ENCODE results near the gene TANGO2. TPM values are rescaled to one million over a fixed set of nuclear protein-coding genes. Genes with fewer than 3 reads are reported as not detected.

TANGO2 gene
- total and polyA plus RNA-seq, 9 of the 15 experiments (the other 6 are each of a cell fraction or from before 2014, with no cell fraction given), result 15.5 to 94.9 (median 70.1) TPM

DNA sequence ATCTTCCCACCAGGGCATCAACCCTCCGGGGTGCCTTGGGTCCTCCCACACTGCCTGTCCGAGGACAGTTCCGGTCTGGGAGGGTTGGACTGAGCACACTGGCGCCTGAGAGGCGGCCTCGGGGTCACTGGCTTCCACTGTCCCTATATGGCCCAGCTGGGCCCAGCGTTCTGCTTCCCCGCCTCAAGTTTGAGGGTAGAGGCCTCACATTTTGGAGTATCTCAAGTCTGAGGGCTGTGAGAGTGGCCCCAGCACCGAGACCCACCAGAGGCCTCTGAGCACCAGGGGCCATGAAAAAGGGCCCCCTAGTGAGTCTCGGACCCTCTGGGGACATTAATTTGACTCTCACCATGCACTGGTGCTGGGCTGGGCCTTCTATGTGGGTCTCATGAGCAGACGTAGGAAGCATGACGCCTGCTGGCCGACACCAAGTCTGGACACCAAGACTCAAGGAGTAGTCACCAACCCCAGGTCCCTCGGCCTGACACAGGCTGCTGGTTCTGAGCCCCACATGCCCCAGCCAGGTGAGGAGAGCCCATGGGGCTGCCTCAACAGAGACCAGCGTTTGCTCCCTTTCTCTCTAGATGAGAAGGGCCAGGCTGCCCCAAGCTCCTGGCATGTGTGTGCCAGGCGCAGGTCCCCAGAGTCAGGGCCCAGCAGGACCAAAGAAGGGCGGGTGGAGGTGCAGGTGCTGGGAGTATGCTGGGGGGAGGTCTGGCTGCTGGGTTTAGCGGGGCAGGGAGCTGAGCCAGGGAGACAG, 31.8 kb upstream of the TANGO2 start (continued):
- TF ChIP-seq C11orf30 (IDR thresholded peaks at IDR 0.05; ENCODE audit: low read depth), result no peak
- TF ChIP-seq TEAD1 (CRISPR knock-in tag; IDR thresholded peaks at IDR 0.05), result 0 out of 4 replicates have a peak, but pooled peaks of 1 of the 2 experiments have one; percentile 21
- TF ChIP-seq CHD2 (IDR thresholded peaks at IDR 0.05; ENCODE audit: low read depth, low read length), result 0 out of 2 replicates have a peak, but pooled peaks have one; percentile 12
- TF ChIP-seq RCOR1 (IDR thresholded peaks at IDR 0.05; ENCODE audit: borderline replicate concordance in 1 of 2, low read depth in 2 of 2, low read length in 2 of 2), result peak in 1 of 2 experiments; percentile 79; a peak in 1 of 4 replicates

GRCh38 chr22:19989725-19990067, 31.2 kb upstream of the TANGO2 start:
- Histone ChIP-seq H3K4me2 (ENCODE audit: insufficient read depth, low read length) (no peak overlapping the region), H3K4me3 (no peak overlapping the region), H3K36me3 (ENCODE audit: control insufficient read depth, insufficient read depth, low read length) (no peaks in the 10 kb centered on the region), H4K20me1 (replicated peaks; ENCODE audit: control insufficient read depth, insufficient read depth, low read length) (peaks cover 68% of the 10 kb centered on the region), H3K9me1 (ENCODE audit: control insufficient read depth, insufficient read depth, low read length) (peaks cover 20% of the 10 kb centered on the region), H3K27me3 (ENCODE audit: control insufficient read depth in 2 of 2, insufficient read depth in 2 of 2, low read length in 2 of 2) (no peaks in the 10 kb centered on the region), H3K79me2 (ENCODE audit: control insufficient read depth, insufficient read depth, low read length) (no peaks in the 10 kb centered on the region), H2AFZ (ENCODE audit: low read depth, low read length) (no peak overlapping the region), H3K27ac (ENCODE audit: extremely low read depth, low read depth, low read length) (peak overlapping the region; percentile 58; the same call in 1 of the 3 replicates), H3K9me3 (replicated peaks; ENCODE audit: control insufficient read depth, insufficient read depth, low read depth, low read length) (no peaks in the 10 kb centered on the region), H3K4me1 (replicated peaks in 1 of 2; ENCODE audit: control insufficient read depth in 2 of 2, insufficient read depth in 2 of 2, low read length in 2 of 2) (peaks cover 36 to 80% of the 10 kb centered on the region in 2 experiments), H3K9ac (ENCODE audit: insufficient read depth in 1 of 2, low read depth in 2 of 2, low read length in 2 of 2) (peak overlapping the region; percentile 3 to 87; a peak in 3 of 4 replicates)
- FAIRE-seq (peak; percentile 77), DNase-seq (ENCODE audit: extremely low read depth in 1 of 4, low spot score in 3 of 4) (peak in 1 of 4 experiments; percentile 61), ATAC-seq (peak; percentile 2)
- in situ Hi-C loops (cut with MboI) (no loop called here), intact Hi-C loops (cut with micrococcal nuclease) (loop anchor here (5.0 kb wide), 1 partner anchor 33 kb away; the partner anchor contains the start of gene TANGO2)
- 59% methylated on average over 3 of the region's 3 CpGs for WGBS (ENCODE audit: insufficient coverage, low coverage, missing lambda C conversion rate)
- no TSS peak for BruUV-seq (replicated peaks)
- ChIA-PET CTCF (ENCODE audit: low intra/inter-chr PET ratio) (no interaction called here), POLR2A (interaction anchor here (0.7 to 3.1 kb wide), 13 partner anchors 8 to 164 kb away, joined by 3 to 20 read pairs (median 6); no protein-coding TSS in a partner anchor)
- TF ChIP-seq ZNF639 (CRISPR knock-in tag; conservative IDR thresholded peaks at IDR 0.05 in 1 of 2, IDR thresholded peaks at IDR 0.05 in 1 of 2) (no peak), IRF1 (CRISPR knock-in tag; IDR thresholded peaks at IDR 0.05; ENCODE audit: borderline replicate concordance) (no peak), TAF7 (tag; IDR thresholded peaks at IDR 0.05) (0 out of 2 replicates have a peak, but pooled peaks have one; percentile 36), ZMIZ1 (IDR thresholded peaks at IDR 0.05; ENCODE audit: low read depth in 2 of 2, low read length in 2 of 2) (0 out of 4 replicates have a peak, but pooled peaks of 1 of the 2 experiments have one; percentile 7), SRSF7 (optimal IDR thresholded peaks at IDR 0.05; ENCODE audit: low read depth, low read length) (no peak), PHB (CRISPR knock-in tag; IDR thresholded peaks at IDR 0.05) (no peak), ESRRB (CRISPR knock-in tag; IDR thresholded peaks at IDR 0.05; ENCODE audit: borderline replicate concordance) (no peak)

Measured in K562 (cell line).